Spleen (tissue), 7 donors: ENCODE results near the gene PRSS21.

Experiments
- CTCF ChIP-seq, 11 experiments: fragments of 200-600 bp in 7 of 11; fragments of 450-650 bp in 4 of 11; sonication (generic) in 4 of 11; IDR thresholded peaks in 8 of 11; conservative IDR thresholded peaks in 3 of 11; 1 replicate in 7 of 11; 2 replicates in 4 of 11; pipeline versions ENCODE4 v1.4.0 to v1.8.0; 2016 to 2021; ENCODE audit warnings: antibody characterized with exemption in 11 of 11, inconsistent platforms in 4 of 11, mild to moderate bottlenecking in 1 of 11
- POLR2A ChIP-seq, 3 donors: fragments of 450-650 bp; IDR thresholded peaks; one replicate each; pipeline ENCODE4 v1.5.1; 2017; ENCODE audit warnings: antibody characterized with exemption in 3 of 3, mild to moderate bottlenecking in 1 of 3
- POLR2AphosphoS5 ChIP-seq, 3 donors: sonication (generic); formaldehyde crosslinking; IDR thresholded peaks; one replicate each; pipeline ENCODE4 v1.5.1; 2017; ENCODE audit warnings: antibody characterized with exemption in 3 of 3
- donor health status: DM: no; HTN: no; CAD: no; lungs with moderate emphysema.
- donor health status: DM: no; HTN: no; CAD: no.
- donor health status: DM: no; HTN: no; CAD: no.

GRCh38 chr16:2827831-2828520, 10.9 kb downstream of the PRSS21 start:
- TF ChIP-seq CTCF (IDR thresholded peaks at IDR 0.05 in 8 of 11, conservative IDR thresholded peaks at IDR 0.05 in 3 of 11) (no peak), POLR2A (IDR thresholded peaks at IDR 0.05) (no peak), POLR2AphosphoS5 (IDR thresholded peaks at IDR 0.05) (no peak)
